Calu3 (cell line): ENCODE results near the gene RBM33. TPM values are rescaled to one million over a fixed set of nuclear protein-coding genes. Genes with fewer than 3 reads are reported as not detected.
A peak's percentile ranks its signal among the peaks of the same experiment; 100 is the strongest.

Source experiments
- BruUV-seq: library from RNA; stranded (reverse); fragments of 400-500 nt; replicated peaks from 2 replicates; lab custom pipeline; 2021; lab: Mats Ljungman, UMichigan
- CTCF ChIA-PET: fragments of 300-600 bp; sonication (Branson Sonifier 250); formaldehyde crosslinking; loops from one replicate; lab custom pipeline; 2022; ENCODE audit warnings: antibody characterized with exemption; lab: Charles Lee
- DNase-seq: peaks from one replicate; pipeline ENCODE4 v3.0.0; 2022
- H3K27ac Mint-ChIP-seq: one replicate; pipeline ENCODE4 v1.8.0; 2022; ENCODE audit warnings: mixed read lengths; ENCODE audit not compliant: unreplicated experiment
- H3K27me3 Mint-ChIP-seq: one replicate; pipeline ENCODE4 v1.8.0; 2022; ENCODE audit warnings: mixed read lengths; ENCODE audit not compliant: unreplicated experiment
- H3K36me3 Mint-ChIP-seq: one replicate; pipeline ENCODE4 v1.8.0; 2022; ENCODE audit warnings: mild to moderate bottlenecking, moderate library complexity, mixed read lengths; ENCODE audit not compliant: insufficient read depth, unreplicated experiment
- H3K4me1 Mint-ChIP-seq: one replicate; pipeline ENCODE4 v1.8.0; 2022; ENCODE audit warnings: mild to moderate bottlenecking, low read depth, mixed read lengths; ENCODE audit not compliant: unreplicated experiment
- H3K4me3 Mint-ChIP-seq: one replicate; pipeline ENCODE4 v1.8.0; 2022; ENCODE audit warnings: mild to moderate bottlenecking, low read depth, moderate library complexity, mixed read lengths; ENCODE audit not compliant: unreplicated experiment
- H3K9me3 Mint-ChIP-seq: one replicate; pipeline ENCODE4 v1.8.0; 2022; ENCODE audit warnings: low read depth, mixed read lengths; ENCODE audit not compliant: unreplicated experiment
- CTCF ChIP-seq: fragments of 200-600 bp; IDR thresholded peaks from one replicate; pipeline ENCODE4 v1.8.0; 2022; ENCODE audit warnings: antibody characterized with exemption; ENCODE audit not compliant: unreplicated experiment
- intact Hi-C: fragments of 100-400 bp; cut with micrococcal nuclease; formaldehyde crosslinking; loops from one replicate; pipeline ENCODE4 v1.10.0; 2022; ENCODE audit not compliant: unreplicated experiment
- total RNA-seq: library from RNA; stranded (reverse); gene quantifications from 2 replicates; pipeline ENCODE4 v1.2.3, GENCODE V29; 2022

Gene RBM33
- total RNA-seq, 1 experiment from 2014 or later, result 82.9 TPM

- DNase-seq, result no peak
- H3K4me1 Mint-ChIP-seq, result peaks cover 40% of the 10 kb centered on the region
- no TSS peak for BruUV-seq
- no peak overlapping the region for H3K27ac Mint-ChIP-seq
- peak overlapping the region; percentile 92 for H3K4me3 Mint-ChIP-seq
- peaks cover 18% of the 10 kb centered on the region for H3K36me3 Mint-ChIP-seq
- intact Hi-C loops, result loop anchor here (10.0 kb wide), 1 partner anchor 955 kb away; no protein-coding TSS in a partner anchor
- H3K27me3 Mint-ChIP-seq, result peaks cover 56% of the 10 kb centered on the region
- CTCF ChIA-PET, result no interaction called here
- no peaks in the 10 kb centered on the region for H3K9me3 Mint-ChIP-seq
- TF ChIP-seq CTCF, result no peak
These were observed 165.7 kb downstream of the RBM33 start for GRCh38 chr7:155809947-155810769.

- no peak overlapping the region for H3K27ac Mint-ChIP-seq
- no peak for TF ChIP-seq CTCF
- BruUV-seq, result no TSS peak
- no peaks in the 10 kb centered on the region for H3K9me3 Mint-ChIP-seq
- peaks cover 56% of the 10 kb centered on the region for H3K27me3 Mint-ChIP-seq
- H3K4me1 Mint-ChIP-seq, result peaks cover 48% of the 10 kb centered on the region
- intact Hi-C loops, result loop anchor here (10.0 kb wide), 1 partner anchor 954 kb away; no protein-coding TSS in a partner anchor
- peak overlapping the region; percentile 92 for H3K4me3 Mint-ChIP-seq
- CTCF ChIA-PET, result interaction anchor here (0.8 to 2.3 kb wide), 2 partner anchors 14 to 643 kb away, joined by 3 to 5 read pairs; no protein-coding TSS in a partner anchor
- H3K36me3 Mint-ChIP-seq, result peaks cover 18% of the 10 kb centered on the region
- no peak for DNase-seq
These were observed 166.5 kb downstream of the RBM33 start for GRCh38 chr7:155810770-155811559.

GRCh38 chr7:155811560-155811894, 167.1 kb downstream of the RBM33 start:
- no TSS peak for BruUV-seq
- DNase-seq, result peak; percentile 34
- no peak overlapping the region for H3K27ac Mint-ChIP-seq
- H3K4me1 Mint-ChIP-seq, result peaks cover 48% of the 10 kb centered on the region
- TF ChIP-seq CTCF, result no peak
- peaks cover 56% of the 10 kb centered on the region for H3K27me3 Mint-ChIP-seq
- CTCF ChIA-PET, result interaction anchor here (0.8 to 2.3 kb wide), 2 partner anchors 13 to 642 kb away, joined by 3 to 5 read pairs; no protein-coding TSS in a partner anchor
- peaks cover 18% of the 10 kb centered on the region for H3K36me3 Mint-ChIP-seq
- intact Hi-C loops, result loop anchor here (10.0 kb wide), 1 partner anchor 953 kb away; no protein-coding TSS in a partner anchor
- H3K4me3 Mint-ChIP-seq, result peak overlapping the region; percentile 72
- no peaks in the 10 kb centered on the region for H3K9me3 Mint-ChIP-seq
